PFSK-1 (cell line): ENCODE data around the gene TRMT61A.

ENCODE experiments used
- FOXP2 ChIP-seq: optimal IDR thresholded peaks from 2 replicates; pipeline ENCODE3; 2011; ENCODE audit warnings: borderline replicate concordance, control low read depth, inconsistent platforms; ENCODE audit not compliant: insufficient read depth; ENCODE audit errors: extremely low read length, extremely low read depth
- POLR2AphosphoS5 ChIP-seq: IDR thresholded peaks from 2 replicates; pipeline ENCODE4 v1.6.1; 2012; ENCODE audit warnings: low read depth, mild to moderate bottlenecking, control low read depth, low read length, moderate library complexity
- REST ChIP-seq, 2 experiments: IDR thresholded peaks; 2 replicates each; pipeline versions ENCODE4 v1.6.1 to v1.8.0; 2011 to 2012; ENCODE audit warnings: low read depth in 2 of 2, low read length in 2 of 2, control low read depth in 1 of 2, inconsistent platforms in 1 of 2, mild to moderate bottlenecking in 1 of 2, moderate library complexity in 1 of 2; ENCODE audit not compliant: insufficient read depth in 1 of 2
- SIN3A ChIP-seq: IDR thresholded peaks from 2 replicates; pipeline ENCODE4 v1.6.1; 2012; ENCODE audit warnings: mild to moderate bottlenecking, low read length, moderate library complexity, borderline replicate concordance; ENCODE audit not compliant: insufficient read depth

- TF ChIP-seq REST (IDR thresholded peaks at IDR 0.05; ENCODE audit: insufficient read depth in 1 of 2, low read depth in 2 of 2, low read length in 2 of 2) (no peak), SIN3A (no peak), POLR2AphosphoS5 (no peak), FOXP2 (no peak)
Observed at GRCh38 chr14:103562179-103562428, 33.1 kb downstream of the TRMT61A start.
